Motor neuron (in vitro differentiated cells): Measurements from ENCODE around the gene NOVA1. TPM values are rescaled to one million over a fixed set of nuclear protein-coding genes. Genes with fewer than 3 reads are reported as not detected.
A peak's percentile ranks its signal among the peaks of the same experiment; 100 is the strongest.

Experiments used
- ATAC-seq, 8 experiments: fragments of 200-7000 bp; cut with Tn5 transposase; replicated peaks in 6 of 8; 2 replicates each; pipeline ENCODE4 v1.8.0; 2021; ENCODE audit warnings: mild to moderate bottlenecking in 8 of 8, moderate library complexity in 8 of 8
- H3K27ac ChIP-seq, 2 donors: fragments of 250-450 bp; sonication (Bioruptor Pico); 2 replicates each; pipeline ENCODE4 v1.9.0; 2021; ENCODE audit warnings: antibody characterized with exemption in 2 of 2, mild to moderate bottlenecking in 2 of 2, moderate library complexity in 1 of 2
- H3K4me1 ChIP-seq, 2 donors: fragments of 250-450 bp; sonication (Bioruptor Pico); replicated peaks in 1 of 2; 2 replicates each; pipeline ENCODE4 v1.6.1; 2021; ENCODE audit warnings: antibody characterized with exemption in 2 of 2, mild to moderate bottlenecking in 2 of 2, moderate library complexity in 1 of 2
- H3K4me3 ChIP-seq, 5 donors: fragments of 250-450 bp; sonication (Bioruptor Pico); 2 replicates each; pipeline ENCODE4 v1.9.0; 2021; ENCODE audit warnings: antibody characterized with exemption in 5 of 5, mild to moderate bottlenecking in 5 of 5, moderate library complexity in 4 of 5
- WGBS, 10 experiments: fragments of 450-650 bp; shearing (Covaris generic); methylation state at CpG; one replicate each; pipeline ENCODE4 v1.0.0; 2022; 5-methylcytosine and 5-hydroxymethylcytosine counted together
- in situ Hi-C, 9 experiments: fragments of 400-800 bp; cut with MboI; loops; one replicate each; pipeline ENCODE4 v1.15.0; 2021; ENCODE audit warnings: low sequenced_read_pairs in 9 of 9, low pct_unique_long_range_greater_than_20kb in 2 of 9; ENCODE audit not compliant: unreplicated experiment in 9 of 9
- total RNA-seq, 8 experiments: library from RNA; unstranded; fragments of 300-600 nt; gene quantifications; 2 replicates each; pipeline versions ENCODE4 v1.2.3 to v1.2.4, GENCODE V29; 2022

The NOVA1 gene
- total RNA-seq, 8 experiments from 2014 or later: 1.9 to 111 (median 51.1) TPM

GRCh38 chr14:26599291-26599690, 1.5 kb upstream of the NOVA1 start:
- WGBS, 10 experiments: 0 to 100% (median 59%) methylated on average over 1 to 7 of the region's 7 CpGs; no CpG with 5 or more reads in 2 of the 10 experiments
- no peak for ATAC-seq
- in situ Hi-C loops: no loop called here
- H3K4me3 ChIP-seq: peak overlapping the region; percentile 41 to 70 (median 64)
- peaks cover 2 to 4% of the 10 kb centered on the region in 2 donors for H3K4me1 ChIP-seq
- peak overlapping the region in 1 of 2 donors; percentile 22 for H3K27ac ChIP-seq

- Histone ChIP-seq H3K4me3 (peak overlapping the region; percentile 41 to 70 (median 64)), H3K27ac (peak overlapping the region; percentile 22 to 68), H3K4me1 (peaks cover 2 to 4% of the 10 kb centered on the region in 2 donors)
- in situ Hi-C loops: no loop called here
- 2 to 17% (median 7%) methylated on average over 3 to 16 of the region's 18 CpGs; no CpG with 5 or more reads in 1 of the 10 experiments for WGBS, 10 experiments
- peak; percentile 0 to 38 (median 8) for ATAC-seq
These were observed 869 bp upstream of the NOVA1 start for GRCh38 chr14:26598672-26599131.

GRCh38 chr14:26598081-26598671, 343 bp upstream of the NOVA1 start:
- Histone ChIP-seq H3K4me1 (peaks cover 2 to 4% of the 10 kb centered on the region in 2 donors), H3K4me3 (peak overlapping the region; percentile 41 to 70 (median 64)), H3K27ac (peak overlapping the region; percentile 91 to 95)
- ATAC-seq: peak; percentile 75 to 91 (median 89)
- in situ Hi-C loops: no loop called here
- 0 to 4% (median 0%) methylated on average over 1 to 5 of the region's 54 CpGs; no CpG with 5 or more reads in 7 of the 10 experiments for WGBS, 10 experiments

GRCh38 chr14:26597071-26597588, 703 bp downstream of the NOVA1 start:
- 0 to 2% (median 0%) methylated on average over 3 to 14 of the region's 33 CpGs; no CpG with 5 or more reads in 4 of the 10 experiments for WGBS, 10 experiments
- peak overlapping the region; percentile 41 to 70 (median 64) for H3K4me3 ChIP-seq
- peak in 3 of 8 experiments; percentile 3 for ATAC-seq
- peaks cover 6% of the 10 kb centered on the region in 2 donors for H3K4me1 ChIP-seq
- H3K27ac ChIP-seq: peak overlapping the region; percentile 91 to 95
- in situ Hi-C loops: no loop called here

- Histone ChIP-seq H3K4me3 (peak overlapping the region; percentile 41 to 70 (median 64)), H3K27ac (peak overlapping the region; percentile 91 to 95), H3K4me1 (peaks cover 6 to 7% of the 10 kb centered on the region in 2 donors)
- no peak for ATAC-seq
- in situ Hi-C loops: no loop called here
- WGBS, 10 experiments: 0 to 17% (median 0%) methylated on average over 1 to 19 of the region's 21 CpGs; no CpG with 5 or more reads in 1 of the 10 experiments
These were observed 1.2 kb downstream of the NOVA1 start for GRCh38 chr14:26596543-26597061.

- Histone ChIP-seq H3K27ac (peak overlapping the region; percentile 91 to 95), H3K4me3 (peak overlapping the region; percentile 41 to 70 (median 64)), H3K4me1 (peaks cover 6 to 10% of the 10 kb centered on the region in 2 donors)
- in situ Hi-C loops: no loop called here
- ATAC-seq: no peak
- WGBS, 10 experiments: 0 to 22% (median 0%) methylated on average over 1 to 8 of the region's 8 CpGs
These were observed 1.8 kb downstream of the NOVA1 start for GRCh38 chr14:26595926-26596542.

- Histone ChIP-seq H3K27ac (peak overlapping the region; percentile 44 to 95), H3K4me1 (peaks cover 12 to 16% of the 10 kb centered on the region in 2 donors), H3K4me3 (peak overlapping the region; percentile 41 to 70 (median 64))
- 0 to 54% (median 13%) methylated on average over 1 to 2 of the region's 2 CpGs for WGBS, 10 experiments
- in situ Hi-C loops: no loop called here
- ATAC-seq: no peak
These were observed 2.9 kb downstream of the NOVA1 start for GRCh38 chr14:26594756-26595545.

DNA sequence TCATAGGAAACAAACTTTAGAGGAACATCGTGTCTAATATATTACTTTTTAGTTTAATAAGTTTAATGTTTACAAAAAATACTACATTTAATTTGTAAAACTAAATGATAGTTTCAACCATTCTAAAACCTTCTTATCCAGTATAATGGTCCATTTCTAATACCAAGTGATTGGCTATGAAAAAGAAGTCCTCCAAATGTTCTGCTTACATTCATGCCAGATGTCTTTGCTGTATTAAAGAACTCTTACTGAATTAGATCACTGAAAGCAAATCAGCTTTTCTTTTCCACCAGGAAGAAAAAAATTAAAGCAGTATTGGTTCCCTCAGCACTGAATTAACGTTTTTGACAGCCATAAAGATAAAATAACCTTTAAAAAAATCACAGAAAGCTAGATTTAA, 3.7 kb downstream of the NOVA1 start:
- in situ Hi-C loops: no loop called here
- no peak for ATAC-seq
- Histone ChIP-seq H3K4me3 (peak overlapping the region; percentile 41 to 70 (median 64)), H3K27ac (peak overlapping the region in 1 of 2 donors; percentile 95), H3K4me1 (peaks cover 18 to 21% of the 10 kb centered on the region in 2 donors)
- WGBS, 10 experiments: 9 to 50% (median 42%) methylated on average over 2 of the region's 2 CpGs; no CpG with 5 or more reads in 1 of the 10 experiments

DNA sequence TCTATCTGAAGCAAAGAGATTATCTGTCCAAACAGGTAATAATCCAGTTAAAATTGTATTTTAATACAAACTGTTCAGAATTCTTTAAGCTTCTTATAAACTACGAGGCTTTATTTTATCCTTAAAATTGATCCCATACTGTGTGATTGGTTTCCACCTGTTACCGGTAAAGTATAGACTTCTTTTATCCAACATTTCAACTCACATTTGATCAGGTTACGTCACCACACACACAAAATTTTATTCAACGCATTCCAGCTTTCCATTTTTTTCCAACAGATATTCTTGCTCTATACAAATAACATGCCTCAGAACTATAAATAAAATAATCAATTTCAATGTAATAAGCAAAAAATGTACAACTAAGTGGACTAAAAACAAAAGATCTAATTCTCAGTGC, 4.5 kb downstream of the NOVA1 start:
- no peak for ATAC-seq
- in situ Hi-C loops: no loop called here
- Histone ChIP-seq H3K27ac (peak overlapping the region in 1 of 2 donors; percentile 14), H3K4me3 (peak overlapping the region; percentile 41 to 70 (median 64)), H3K4me1 (peaks cover 17 to 23% of the 10 kb centered on the region in 2 donors)
- WGBS, 10 experiments: 57 to 100% (median 87%) methylated on average over 1 to 4 of the region's 4 CpGs

GRCh38 chr14:26589925-26590324, 7.9 kb downstream of the NOVA1 start:
- in situ Hi-C loops: no loop called here
- Histone ChIP-seq H3K27ac (no peak overlapping the region), H3K4me3 (peak overlapping the region in 3 of 5 donors; percentile 1 to 56 (median 41)), H3K4me1 (peaks cover 17 to 51% of the 10 kb centered on the region in 2 donors)
- peak in 5 of 8 experiments; percentile 39 to 82 (median 78) for ATAC-seq
- WGBS, 10 experiments: 33 to 90% (median 41%) methylated on average over 1 of the region's 1 CpG; no CpG with 5 or more reads in 4 of the 10 experiments

- 7 to 92% (median 84%) methylated on average over 2 of the region's 2 CpGs; no CpG with 5 or more reads in 1 of the 10 experiments for WGBS, 10 experiments
- in situ Hi-C loops: no loop called here
- ATAC-seq: peak in 1 of 8 experiments; percentile 31
- Histone ChIP-seq H3K4me1 (peaks cover 0 to 3% of the 10 kb centered on the region in 2 donors), H3K27ac (no peak overlapping the region), H3K4me3 (no peak overlapping the region)
These were observed 20.1 kb downstream of the NOVA1 start for GRCh38 chr14:26577711-26578110.

DNA sequence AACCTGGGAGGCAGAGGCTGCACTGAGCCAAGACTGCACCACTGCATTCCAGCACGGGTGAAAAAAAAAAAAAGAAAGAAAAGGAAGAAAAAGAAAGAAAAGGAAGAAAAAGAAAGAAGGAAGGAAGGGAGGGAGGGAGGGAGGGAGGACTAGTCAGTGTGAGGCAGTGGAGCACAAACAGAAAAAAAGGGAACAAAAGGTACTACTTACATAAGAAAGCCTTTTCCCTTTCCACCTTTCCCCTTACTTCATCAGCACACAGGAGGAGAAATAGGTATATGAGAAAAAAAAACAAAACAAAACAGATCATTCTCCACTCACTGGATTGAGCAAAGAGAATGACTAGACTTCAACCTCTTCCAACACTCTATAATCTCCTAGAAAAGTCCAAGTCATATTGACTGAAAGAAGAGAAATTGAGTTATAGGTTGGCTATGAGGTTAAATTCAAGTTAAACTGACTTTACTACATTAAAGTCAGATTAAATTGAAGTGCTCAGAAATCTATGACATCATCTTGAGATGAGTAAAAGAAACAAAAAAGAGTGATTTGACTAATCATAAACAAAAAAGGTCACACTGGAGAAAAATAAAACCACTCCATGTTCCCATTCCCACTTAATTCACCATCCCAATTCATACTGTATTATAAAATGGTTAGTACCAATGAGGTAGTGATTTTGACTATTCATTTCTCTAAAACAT, 43.6 kb downstream of the NOVA1 start:
- H3K27ac ChIP-seq: no peak overlapping the region
- H3K4me1 ChIP-seq: peaks cover 0 to 3% of the 10 kb centered on the region in 2 donors
- WGBS, 10 experiments: 29 to 80% (median 50%) methylated on average over 1 of the region's 1 CpG; no CpG with 5 or more reads in 3 of the 10 experiments
- in situ Hi-C loops: no loop called here
- no peak for ATAC-seq
- H3K4me3 ChIP-seq: no peak overlapping the region
